GM18861 (cell line): Measurements from ENCODE around the gene TXNDC5.
A peak's percentile ranks its signal among the peaks of the same experiment; 100 is the strongest.
"Not testable (repeated sequence)": the region's sequence is repeated elsewhere in the genome, so short reads cannot be mapped to it uniquely, and the experiment has no call there.

Experiments
- ATAC-seq: cut with Tn5 transposase; IDR thresholded peaks from one replicate; pipeline ENCODE4 v1.9.1; 2021; ENCODE audit not compliant: unreplicated experiment

Gene TXNDC5

DNA sequence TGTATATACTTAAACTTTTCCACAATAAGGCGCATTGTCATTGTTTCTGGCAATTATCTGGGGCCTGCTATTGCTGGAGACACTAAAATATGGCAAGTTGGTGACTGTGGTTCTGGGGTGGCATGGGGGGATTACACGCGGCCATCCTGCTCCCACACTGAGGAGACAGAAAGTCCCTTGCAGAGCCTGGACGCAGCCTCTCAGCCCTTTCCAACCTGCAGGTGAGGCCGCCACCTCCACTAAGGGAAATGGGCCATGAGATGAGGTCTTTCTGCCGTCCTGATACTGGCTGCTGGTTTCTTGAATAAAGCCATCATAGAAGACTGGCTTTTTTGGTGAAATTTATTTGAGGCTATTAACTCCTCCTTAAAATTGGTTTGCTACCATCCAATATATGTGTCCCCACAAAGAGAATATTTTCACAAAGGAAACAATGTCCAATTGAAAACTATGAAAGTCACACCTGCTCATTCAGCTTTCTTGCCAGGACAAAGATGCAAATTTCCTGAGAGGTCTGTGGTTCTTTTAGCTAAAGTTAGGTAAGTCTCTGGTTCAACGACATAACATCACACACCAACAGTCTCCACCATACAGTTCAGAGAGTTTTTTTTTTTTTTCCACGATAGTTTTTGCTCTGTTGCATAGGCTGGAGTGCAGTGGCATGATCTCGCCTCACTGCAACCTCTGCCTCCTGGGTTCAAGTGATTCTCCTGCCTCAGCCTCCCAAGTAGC, 13.0 kb downstream of the TXNDC5 start:
- peak; percentile 49 for ATAC-seq

- ATAC-seq = no peak
These were observed 14.1 kb downstream of the TXNDC5 start for GRCh38 chr6:7896465-7896987.

GRCh38 chr6:7895125-7895423, 15.5 kb downstream of the TXNDC5 start:
- no peak for ATAC-seq

- ATAC-seq = no peak
These were observed 16.1 kb downstream of the TXNDC5 start for GRCh38 chr6:7894262-7895124.

DNA sequence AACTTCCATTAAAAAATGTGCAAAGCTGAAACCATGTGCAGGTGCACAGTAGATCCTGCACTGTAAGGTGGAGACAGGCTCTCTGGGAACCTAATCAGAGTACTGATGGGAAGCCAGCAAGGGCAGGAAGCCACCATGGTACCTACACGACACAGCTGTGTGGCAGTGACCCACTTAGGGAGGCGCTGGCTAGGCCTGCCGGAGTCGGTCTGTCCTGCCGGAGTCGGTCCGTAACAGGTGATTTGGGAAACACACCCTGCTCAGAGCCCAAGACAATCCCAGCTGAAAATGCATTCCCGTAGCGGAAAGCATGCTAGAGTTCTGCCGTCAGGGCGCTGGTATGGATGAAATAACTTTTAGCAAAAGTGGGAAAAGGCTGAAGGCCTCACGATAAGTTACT, 17.2 kb downstream of the TXNDC5 start:
- no peak for ATAC-seq

GRCh38 chr6:7892367-7892766, 18.2 kb downstream of the TXNDC5 start:
- not testable (repeated sequence) for ATAC-seq

DNA sequence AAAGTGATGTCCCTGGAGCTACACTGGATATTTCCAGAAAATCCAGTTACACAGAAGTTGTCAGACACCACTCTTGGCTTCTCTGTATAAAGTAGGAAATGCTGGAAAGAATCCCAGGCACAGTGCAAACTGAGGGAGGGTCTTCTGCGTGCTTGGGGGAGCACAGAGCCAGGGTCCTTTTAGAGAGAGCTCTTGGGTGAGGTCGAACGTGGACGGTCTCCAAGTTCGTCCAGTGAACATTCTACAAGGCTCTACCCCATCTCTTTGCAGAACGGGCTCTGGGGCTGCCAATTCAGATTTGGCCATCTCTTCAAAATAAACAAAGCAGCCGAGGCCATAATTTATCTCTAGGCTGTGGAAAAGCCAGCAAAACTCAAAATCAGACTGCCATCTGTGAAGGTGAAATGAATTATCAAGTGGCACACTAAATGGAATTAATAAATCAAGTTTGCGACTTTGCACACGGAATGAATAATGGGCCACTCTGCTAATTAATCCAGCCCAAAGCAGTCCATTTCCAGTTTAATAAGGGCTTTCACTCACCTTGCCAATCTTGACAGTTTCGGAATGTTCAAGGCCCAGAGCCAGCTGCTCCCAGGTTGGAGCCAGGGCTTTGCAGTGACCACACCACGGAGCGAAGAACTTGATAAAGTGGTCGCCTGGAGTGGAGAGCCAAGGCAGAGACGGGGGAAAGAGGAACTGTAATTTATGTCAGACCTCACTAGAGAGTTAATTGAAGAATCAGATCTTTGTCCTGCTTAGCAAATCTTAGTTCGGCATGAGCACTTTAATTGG, 19.3 kb downstream of the TXNDC5 start:
- ATAC-seq = no peak

DNA sequence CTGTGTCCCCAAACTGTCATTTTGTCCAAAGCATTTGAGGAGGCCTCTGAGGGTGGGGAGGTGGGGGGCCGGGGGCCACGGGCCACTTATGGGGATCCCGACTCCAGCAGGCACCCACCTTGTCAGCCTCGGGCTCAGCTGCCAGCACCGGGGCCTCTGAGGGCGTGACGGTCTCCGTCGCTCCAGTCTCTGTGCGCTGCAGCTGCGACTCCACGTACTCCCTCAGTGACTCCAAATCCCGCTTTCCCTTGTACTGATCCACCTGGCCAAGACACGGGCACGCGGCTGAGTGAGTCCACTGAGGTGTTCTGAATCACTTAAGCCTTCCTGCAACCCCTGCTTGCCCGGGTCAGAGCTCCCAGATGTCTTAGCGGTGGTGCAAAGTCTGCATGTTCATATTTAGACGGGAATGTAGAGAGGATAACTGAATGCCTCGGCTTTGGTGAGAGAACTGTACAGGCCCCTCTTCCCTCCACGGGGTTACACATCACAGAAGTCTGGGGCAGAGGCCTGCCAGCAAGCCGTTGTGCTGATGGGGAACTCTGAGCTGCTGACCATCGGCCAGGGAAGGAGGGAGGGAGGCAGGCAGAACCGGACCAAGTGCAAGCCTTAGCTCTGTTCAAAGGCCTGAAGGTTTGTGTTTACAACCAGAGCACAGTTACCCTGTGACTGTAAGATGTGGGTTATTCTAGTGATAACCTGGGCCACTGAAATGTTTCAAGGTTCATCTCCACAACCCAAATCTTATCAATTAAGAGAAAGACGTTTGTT, 21.8 kb downstream of the TXNDC5 start:
- ATAC-seq = no peak

DNA sequence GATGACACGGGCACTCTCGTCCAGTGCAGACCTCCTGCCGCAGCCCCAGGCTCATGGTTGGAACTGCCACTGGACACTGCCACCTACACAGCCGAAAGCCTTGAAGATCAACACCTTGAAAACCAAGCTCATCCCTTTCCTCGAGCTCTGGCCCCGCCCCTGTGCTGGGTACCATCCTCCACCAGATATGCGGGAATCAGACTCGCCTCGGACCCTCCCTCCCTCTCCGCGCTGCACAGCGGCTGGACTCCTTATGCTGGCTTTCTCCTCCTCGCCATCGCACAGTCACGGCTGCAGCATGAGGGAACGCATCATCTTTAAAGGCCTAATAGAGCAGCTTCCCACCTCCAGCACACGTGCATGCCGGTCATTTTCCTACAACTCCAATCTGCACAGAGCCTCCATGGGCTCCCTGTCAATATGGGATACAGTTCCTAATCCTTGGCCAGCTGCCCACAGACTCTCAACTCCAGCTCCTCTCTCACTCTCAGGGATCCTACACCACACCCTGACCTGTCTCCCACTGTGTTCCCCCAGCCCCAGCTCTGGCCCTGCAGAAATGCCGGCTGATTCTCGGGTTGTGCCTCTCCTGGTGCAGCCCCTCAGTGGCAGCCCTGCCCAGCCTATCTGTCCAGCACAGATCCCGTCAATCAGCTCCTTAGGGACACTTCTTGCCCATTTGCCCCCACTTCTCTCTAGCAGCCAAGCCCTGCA, 23.2 kb downstream of the TXNDC5 start:
- no peak for ATAC-seq

- ATAC-seq = no peak
These were observed 24.5 kb downstream of the TXNDC5 start for GRCh38 chr6:7886132-7886531.

DNA sequence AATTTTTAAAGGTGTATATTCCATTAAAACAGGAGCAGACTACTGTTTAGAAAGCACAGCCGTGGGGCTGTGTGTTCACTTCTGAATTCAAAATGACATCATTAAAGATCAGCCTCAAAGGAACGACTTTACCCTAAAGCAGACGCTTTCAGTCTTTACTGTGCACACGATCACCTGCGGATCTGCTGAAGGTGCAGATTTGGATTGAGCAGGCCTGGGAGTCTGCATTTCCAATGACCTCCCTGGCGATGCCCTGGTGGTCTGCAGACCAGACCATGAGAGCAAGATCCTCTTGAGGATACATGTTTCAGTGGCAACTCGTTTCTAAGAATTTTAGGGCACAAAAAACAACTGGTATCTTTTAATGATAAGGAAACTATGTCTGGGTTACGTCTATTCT, 27.2 kb downstream of the TXNDC5 start:
- ATAC-seq = no peak

DNA sequence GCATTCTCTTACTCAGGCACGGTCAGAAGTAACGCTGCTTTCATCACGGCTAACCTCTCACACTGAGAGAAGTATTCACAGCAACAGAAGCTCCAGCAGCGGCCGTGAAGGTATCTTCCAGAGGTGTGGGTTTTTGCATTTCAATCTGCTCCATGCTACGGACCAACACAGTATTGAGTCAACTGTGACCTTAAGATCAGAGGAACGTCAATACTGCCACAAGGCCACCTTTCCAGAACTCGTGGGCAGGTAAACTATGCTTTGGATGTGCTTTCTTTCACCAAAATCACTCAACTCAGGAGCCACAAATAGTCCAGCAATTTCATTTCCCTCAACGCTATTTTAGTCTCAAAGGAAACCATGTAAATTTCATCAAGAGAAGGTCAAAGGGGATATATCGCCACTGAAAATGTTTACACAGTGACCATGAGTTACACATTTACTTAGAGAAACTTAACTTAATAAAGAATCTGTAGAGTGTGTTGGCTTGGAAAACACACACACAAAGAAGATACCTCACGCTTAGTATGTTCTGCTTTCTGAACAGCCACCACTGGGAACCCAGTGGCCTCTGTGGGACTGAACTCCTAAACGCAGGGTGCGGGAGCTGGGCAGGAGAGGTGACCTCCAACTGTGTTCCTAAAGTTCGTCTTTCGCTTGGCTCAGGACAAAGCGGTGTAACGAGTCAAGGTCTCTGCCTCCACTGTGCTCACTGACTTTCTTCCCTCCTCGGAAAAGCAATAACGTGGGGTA, 27.9 kb downstream of the TXNDC5 start:
- ATAC-seq = no peak

DNA sequence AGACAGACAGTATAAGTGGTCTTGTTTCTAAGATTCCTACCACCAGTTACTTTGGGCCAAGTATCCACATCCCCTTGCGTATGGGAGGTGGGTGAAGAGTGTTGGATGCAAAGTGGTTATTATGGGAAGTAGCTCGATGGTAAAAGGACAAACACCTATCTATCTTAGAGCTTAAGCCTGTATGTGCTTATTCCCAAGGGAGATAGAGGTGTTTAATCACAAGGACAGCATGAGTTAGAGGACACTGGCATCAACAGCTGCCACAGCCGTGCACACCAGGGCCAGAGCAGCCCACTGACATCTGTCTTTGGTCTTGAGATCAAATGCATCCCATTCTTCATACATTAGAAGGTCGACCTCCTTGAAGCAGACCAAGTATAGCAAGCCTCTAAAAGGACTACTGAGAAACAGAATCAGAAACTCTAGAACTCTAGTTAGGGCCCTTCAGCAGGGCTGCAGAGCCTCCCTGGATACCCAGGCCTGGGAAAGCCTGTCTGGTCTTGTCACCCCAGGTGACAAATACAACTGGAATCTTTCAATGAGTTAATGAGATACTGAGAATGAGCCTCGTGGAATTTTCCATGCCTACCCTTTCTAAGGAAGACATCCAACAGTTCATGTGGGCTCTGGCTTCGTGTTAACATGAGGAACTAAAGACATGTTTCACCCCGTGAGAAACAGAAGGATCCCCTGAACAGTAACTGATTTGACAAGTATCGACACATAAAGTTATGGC, 28.7 kb downstream of the TXNDC5 start:
- ATAC-seq = no peak

DNA sequence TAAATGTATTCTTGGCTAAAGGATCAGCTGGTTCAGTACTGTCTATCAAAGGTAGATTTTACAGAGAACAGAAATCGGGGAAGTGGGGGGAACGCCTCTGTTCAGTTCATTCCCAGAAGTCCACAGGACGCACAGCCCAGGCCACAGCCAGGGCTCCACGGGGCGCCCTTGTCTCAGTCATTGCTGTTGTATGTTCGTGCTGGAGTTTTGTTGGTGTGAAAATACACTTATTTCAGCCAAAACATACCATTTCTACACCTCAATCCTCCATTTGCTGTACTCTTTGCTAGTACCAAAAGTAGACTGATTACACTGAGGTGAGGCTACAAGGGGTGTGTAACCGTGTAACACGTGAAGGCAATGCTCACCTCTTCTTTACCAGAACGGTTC, 29.9 kb downstream of the TXNDC5 start:
- ATAC-seq = no peak

- ATAC-seq = no peak
These were observed 30.4 kb downstream of the TXNDC5 start for GRCh38 chr6:7879980-7880717.

DNA sequence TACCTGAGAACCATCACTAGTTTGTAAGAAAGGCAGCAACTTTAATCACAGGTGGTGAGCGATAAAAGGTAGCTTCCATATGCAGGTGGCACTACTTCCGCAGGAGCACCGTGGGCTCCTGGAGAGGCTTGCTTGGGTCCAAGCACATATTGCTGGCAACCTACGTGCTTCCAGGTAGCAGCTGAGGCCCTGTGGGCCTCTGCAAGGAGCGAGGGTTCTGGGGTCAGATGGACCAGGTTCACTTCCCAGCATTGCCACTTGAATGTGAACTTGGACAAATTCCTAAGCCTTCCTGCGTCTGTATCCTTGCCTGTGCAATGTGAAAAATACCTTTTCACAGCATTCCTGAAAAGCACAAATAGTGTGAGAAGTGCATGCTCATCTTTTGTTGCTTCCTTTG, 31.0 kb downstream of the TXNDC5 start:
- ATAC-seq = no peak

DNA sequence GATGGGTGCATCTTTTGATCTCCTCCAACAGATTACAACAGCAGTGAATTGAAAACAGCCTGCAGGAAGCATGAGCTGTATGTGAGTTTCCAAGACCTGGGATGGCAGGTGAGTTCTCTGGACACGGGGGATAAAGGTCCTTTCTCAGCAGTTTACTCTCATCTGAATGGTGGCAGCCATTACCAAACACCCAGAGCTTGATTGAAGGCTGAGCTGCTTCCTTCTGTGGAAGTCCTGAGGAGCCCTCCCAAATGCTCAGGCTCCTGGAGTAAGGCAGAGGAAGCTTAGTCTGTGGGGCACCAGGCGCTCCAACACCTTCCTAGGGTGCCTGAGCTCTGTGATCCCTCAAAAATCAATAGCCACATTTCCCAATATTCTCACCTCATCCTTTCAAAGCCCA, 31.5 kb downstream of the TXNDC5 start:
- ATAC-seq = no peak

DNA sequence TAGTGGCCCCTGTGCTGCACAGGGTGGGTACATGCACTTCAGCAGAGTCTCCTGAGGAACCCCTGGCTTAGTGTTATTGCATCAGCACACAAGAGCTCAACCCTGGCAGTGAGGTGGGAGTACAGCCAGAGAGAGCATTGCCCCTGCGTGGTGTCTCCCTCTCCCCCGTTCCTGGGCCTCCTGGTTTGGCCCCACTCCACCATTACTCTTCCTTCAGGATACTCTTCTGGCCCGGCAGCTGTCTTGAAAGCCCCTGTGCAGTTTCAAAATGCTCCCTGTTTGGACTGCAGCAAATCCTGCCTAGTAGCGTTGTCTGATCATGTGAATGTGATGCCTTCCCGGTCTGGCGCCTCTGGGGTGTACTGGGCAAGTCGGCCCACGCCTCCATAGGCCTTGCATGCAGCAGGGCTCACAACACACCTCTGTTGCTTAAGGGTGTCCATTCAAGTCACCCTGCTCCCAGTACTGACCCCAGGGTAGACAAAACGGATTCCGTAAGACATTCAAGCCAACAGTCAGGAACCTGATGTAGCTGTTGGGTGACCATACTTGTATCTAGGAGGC, 32.1 kb downstream of the TXNDC5 start:
- no peak for ATAC-seq
